HL-60/S4 treated with phorbol 12-myristate 13-acetate at 8.2 ng/mL for 4 days and 3 days (cell line): ENCODE measurements around the gene ZDHHC11.
"Not testable (repeated sequence)": the region's sequence is repeated elsewhere in the genome, so short reads cannot be mapped to it uniquely, and the experiment has no call there.

Experiments used
- in situ Hi-C: fragments of 300-500 bp; cut with MboI; formaldehyde crosslinking; loops from 2 replicates; pipeline ENCODE4 v1.15.0; 2022; ENCODE audit warnings: low sequenced_read_pairs

Gene ZDHHC11

GRCh38 chr5:880816-881550 lies 30.2 kb upstream of the ZDHHC11 start:
- in situ Hi-C loops: no loop called here

GRCh38 chr5:878677-879076 lies 27.9 kb upstream of the ZDHHC11 start:
- in situ Hi-C loops: not testable (repeated sequence)

- in situ Hi-C loops: no loop called here
Observed at GRCh38 chr5:878125-878524, 27.3 kb upstream of the ZDHHC11 start.

GRCh38 chr5:876398-877365 lies 25.9 kb upstream of the ZDHHC11 start:
- in situ Hi-C loops: no loop called here

GRCh38 chr5:875931-876330 lies 25.1 kb upstream of the ZDHHC11 start:
- in situ Hi-C loops: no loop called here

GRCh38 chr5:873328-873727 lies 22.5 kb upstream of the ZDHHC11 start:
- in situ Hi-C loops: no loop called here

GRCh38 chr5:872301-872700 lies 21.5 kb upstream of the ZDHHC11 start:
- in situ Hi-C loops: no loop called here

GRCh38 chr5:871596-872298 lies 21.0 kb upstream of the ZDHHC11 start:
- in situ Hi-C loops: no loop called here

GRCh38 chr5:870956-871355 lies 20.2 kb upstream of the ZDHHC11 start:
- in situ Hi-C loops: no loop called here

GRCh38 chr5:868428-869135 lies 17.8 kb upstream of the ZDHHC11 start:
- in situ Hi-C loops: no loop called here

GRCh38 chr5:867300-867870 lies 16.6 kb upstream of the ZDHHC11 start:
- in situ Hi-C loops: no loop called here

- in situ Hi-C loops: no loop called here
Observed at GRCh38 chr5:865771-866170, 15.0 kb upstream of the ZDHHC11 start.

GRCh38 chr5:865168-865521 lies 14.4 kb upstream of the ZDHHC11 start:
- in situ Hi-C loops: no loop called here

- in situ Hi-C loops: no loop called here
Observed at GRCh38 chr5:864492-865167, 13.8 kb upstream of the ZDHHC11 start.

GRCh38 chr5:863244-863805 lies 12.5 kb upstream of the ZDHHC11 start:
- in situ Hi-C loops: no loop called here

GRCh38 chr5:862367-863243 lies 11.8 kb upstream of the ZDHHC11 start:
- in situ Hi-C loops: no loop called here

- in situ Hi-C loops: no loop called here
Observed at GRCh38 chr5:861442-862366, 10.9 kb upstream of the ZDHHC11 start.
